GM19099 (cell line): Measurements from ENCODE around the gene SLC36A4.
A peak's percentile ranks its signal among the peaks of the same experiment; 100 is the strongest.

Experiments
- POLR2A ChIP-seq: IDR thresholded peaks from 3 replicates; pipeline ENCODE4 v1.6.1; 2011; ENCODE audit warnings: low read depth; ENCODE audit not compliant: insufficient read length; ENCODE audit errors: extremely low read depth

Gene SLC36A4

GRCh38 chr11:93197380-93198214, at the start of gene SLC36A4:
Gene SLC36A4, minus strand, starts transcription at chr11:93197991. Its CDS starts 159 bp downstream, at chr11:93197832.
- TF ChIP-seq POLR2A, result peak; percentile 68

GRCh38 chr11:93244018-93244417, 46.2 kb upstream of the SLC36A4 start:
- TF ChIP-seq POLR2A, result no peak

DNA sequence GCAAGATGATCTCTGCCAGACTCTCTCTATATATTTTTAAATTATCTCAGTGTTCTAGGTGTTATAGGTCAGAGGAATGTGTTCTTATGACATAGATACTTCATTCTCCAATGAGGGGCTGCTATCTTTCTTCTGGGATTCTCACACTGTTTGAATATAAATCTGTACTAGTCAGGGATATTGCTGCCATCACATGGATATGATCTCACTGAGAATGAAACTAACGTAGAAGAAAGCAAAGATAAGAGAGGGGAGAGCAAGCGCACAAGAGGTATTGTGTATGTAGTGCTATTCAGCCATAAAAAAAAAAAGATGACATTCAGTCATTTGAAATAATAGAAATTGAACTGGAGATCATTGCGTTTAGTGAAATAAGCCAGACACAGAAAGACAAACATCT, 42.2 kb upstream of the SLC36A4 start:
- TF ChIP-seq POLR2A, result no peak

GRCh38 chr11:93238956-93239355, 41.2 kb upstream of the SLC36A4 start:
- no peak for TF ChIP-seq POLR2A

- no peak for TF ChIP-seq POLR2A
Measured at GRCh38 chr11:93236741-93237675, 39.2 kb upstream of the SLC36A4 start.

GRCh38 chr11:93234602-93235207, 36.9 kb upstream of the SLC36A4 start:
- no peak for TF ChIP-seq POLR2A

- no peak for TF ChIP-seq POLR2A
Measured at GRCh38 chr11:93229876-93230275, 32.1 kb upstream of the SLC36A4 start.

DNA sequence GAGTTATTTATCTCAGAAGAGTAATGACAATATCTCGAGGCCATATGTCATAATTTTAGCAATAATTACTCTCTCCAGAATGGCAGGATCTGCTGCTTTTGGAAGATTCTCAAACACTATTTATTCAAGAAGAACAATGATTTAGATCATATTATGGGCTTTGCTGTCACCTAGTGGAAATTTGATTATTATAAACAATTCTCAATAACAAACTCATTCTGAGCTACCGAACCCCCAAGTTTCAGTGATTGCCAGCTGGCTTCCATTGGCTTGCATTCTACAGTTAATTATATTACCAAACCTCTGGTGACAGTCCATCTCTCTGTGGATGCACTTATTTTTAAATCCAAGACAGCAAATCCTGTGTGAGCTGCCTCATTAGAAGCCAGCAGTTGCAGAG, 27.9 kb upstream of the SLC36A4 start:
- TF ChIP-seq POLR2A, result no peak

GRCh38 chr11:93221539-93221938, 23.7 kb upstream of the SLC36A4 start:
- no peak for TF ChIP-seq POLR2A

DNA sequence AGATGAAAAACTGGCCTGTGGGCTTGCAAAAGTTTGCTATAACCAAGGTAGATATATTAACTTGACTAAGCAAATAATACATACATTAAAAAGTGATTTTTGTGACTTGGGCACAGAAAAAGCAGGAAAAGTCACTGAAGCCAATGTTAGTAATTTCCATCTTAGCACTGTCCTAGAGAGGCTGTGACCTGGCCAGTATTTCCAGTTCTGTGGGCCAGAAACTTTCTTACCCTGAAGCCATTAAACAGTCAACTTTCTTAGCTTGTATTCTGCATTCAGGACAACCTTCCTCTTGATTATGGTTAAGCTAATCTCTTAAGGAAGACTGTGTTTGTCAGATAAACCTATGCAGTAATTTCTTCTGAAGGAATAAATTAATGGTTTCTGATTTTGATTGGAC, 22.3 kb upstream of the SLC36A4 start:
- TF ChIP-seq POLR2A, result no peak

DNA sequence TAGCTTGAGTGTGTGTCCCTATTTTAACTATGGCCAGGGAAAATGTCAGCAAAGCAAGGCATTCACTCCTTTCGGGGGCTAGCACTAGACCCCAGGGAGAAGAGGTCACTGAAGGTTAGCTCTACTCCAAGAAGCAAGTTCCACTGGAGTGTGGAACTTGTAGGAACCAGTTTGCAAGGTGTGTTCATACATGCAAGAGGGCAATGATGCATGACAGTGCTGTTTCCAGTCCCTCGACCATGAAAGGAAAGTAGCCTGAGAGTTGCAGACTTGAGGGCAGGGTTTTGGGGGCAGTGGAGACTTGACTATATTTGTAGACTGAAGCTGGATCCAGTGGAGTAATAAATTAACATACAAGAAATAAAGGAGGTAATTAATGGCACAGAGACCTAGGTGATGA, 21.6 kb upstream of the SLC36A4 start:
- no peak for TF ChIP-seq POLR2A

GRCh38 chr11:93216511-93217101, 18.8 kb upstream of the SLC36A4 start:
- no peak for TF ChIP-seq POLR2A

- TF ChIP-seq POLR2A, result no peak
Measured at GRCh38 chr11:93213622-93214021, 15.8 kb upstream of the SLC36A4 start.

DNA sequence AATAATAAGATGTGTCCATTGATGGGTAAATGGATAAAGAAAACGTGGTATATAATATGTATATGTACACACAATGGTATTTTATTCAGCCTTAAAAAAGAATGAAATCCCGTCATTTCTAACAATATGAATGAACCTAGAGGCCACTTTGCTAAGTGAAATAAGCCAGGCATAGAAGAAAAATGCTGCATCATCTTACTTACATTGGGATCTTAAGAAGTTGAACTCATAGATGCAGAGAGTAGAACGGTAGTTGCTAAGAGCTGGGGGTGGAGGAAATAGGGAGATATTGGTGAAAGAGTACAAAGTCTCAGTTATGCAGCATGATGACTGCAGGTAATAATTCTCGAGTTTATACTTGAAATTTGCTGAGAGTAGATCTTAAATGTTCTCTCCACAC, 14.3 kb upstream of the SLC36A4 start:
- TF ChIP-seq POLR2A, result no peak

DNA sequence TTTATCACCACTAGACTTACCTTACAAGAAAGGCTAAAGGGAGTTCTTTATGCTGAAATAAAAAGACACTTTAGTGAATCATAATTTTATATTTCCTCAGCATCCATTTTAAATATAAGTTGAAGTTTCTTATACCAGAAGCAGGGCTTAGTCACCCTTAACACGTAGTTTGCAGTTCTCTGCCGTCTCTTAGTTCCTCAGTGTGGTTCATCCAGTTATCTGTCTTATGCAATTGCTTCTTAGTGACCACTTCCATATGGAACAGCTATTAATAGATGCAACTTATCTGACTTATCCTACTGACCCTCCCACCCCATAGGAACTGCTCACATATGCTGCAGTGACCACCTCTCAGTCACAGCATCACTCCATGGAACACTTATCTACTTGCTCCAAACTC, 11.7 kb upstream of the SLC36A4 start:
- TF ChIP-seq POLR2A, result no peak
